GM21360 (cell line): Measurements from ENCODE around the gene SPTLC2.

Experiments
- ATAC-seq: cut with Tn5 transposase; IDR thresholded peaks from one replicate; pipeline ENCODE4 v1.9.1; 2021; ENCODE audit warnings: mild to moderate bottlenecking, moderate library complexity; ENCODE audit not compliant: unreplicated experiment

The SPTLC2 gene

DNA sequence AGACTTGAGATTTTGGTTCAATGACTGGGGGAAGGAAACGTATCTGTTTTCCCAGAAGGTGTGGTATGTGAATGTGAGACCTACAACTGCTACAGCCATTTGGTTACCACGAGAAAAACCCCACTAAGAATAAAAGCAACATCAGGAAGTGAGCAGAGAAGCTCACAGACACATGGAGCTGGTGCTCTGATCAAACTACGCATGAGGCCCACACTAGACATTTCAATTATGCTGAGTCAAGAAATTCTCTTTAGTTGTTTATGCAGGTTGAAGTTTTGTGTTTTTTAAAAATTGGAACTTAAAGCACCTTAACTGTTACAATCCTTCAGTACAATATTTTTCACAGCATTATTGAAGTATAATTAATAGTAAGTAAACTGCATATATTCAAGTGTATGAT is 8.9 kb upstream of the SPTLC2 start:
- no peak for ATAC-seq

DNA sequence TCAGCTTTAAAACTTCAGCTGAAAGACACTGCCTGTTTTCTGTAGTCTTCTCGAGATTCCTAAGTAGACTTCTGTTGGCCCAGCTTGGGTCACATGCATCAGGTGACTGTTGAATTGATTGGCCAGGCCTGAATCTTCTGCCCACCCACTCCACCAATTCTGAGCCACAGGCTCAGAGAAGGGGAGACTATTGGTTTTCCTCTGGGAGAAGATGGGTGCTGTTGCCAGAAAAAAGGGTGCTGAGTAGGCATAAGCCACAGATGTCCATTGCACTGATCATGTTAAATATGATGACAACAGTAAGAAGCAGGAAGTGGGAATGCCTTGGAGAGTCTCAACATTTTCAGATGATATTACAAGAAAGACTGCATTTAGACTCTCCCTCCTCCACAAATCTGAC is 6.8 kb upstream of the SPTLC2 start:
- no peak for ATAC-seq

DNA sequence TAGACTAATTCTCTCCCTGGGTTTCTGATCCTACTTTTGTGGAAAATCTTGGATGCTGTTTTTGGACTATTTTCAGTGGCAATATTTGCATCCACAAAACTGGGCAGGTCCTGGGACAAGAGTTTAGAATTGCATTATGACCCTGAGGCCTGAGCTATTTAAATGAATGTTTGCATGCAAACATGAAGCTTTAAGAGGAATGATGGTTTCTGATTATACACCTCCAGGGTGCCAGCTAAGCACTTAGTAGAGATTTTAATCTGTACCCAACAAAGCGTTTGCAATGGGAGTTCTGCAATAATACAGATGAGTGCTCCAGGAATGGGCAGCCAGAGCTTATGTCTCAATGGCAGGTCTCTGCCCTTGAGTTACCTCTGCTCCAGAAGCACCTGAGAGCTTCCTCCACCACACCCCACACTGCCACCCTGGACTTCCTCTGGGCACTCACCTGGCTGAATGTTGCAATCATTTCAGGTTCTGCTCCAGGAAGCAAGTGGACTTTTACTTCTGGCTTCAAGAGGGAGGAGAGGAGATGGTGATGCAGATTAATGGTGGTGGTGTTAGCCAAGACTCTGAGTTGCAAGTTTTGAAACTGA is 6.0 kb upstream of the SPTLC2 start:
- no peak for ATAC-seq

DNA sequence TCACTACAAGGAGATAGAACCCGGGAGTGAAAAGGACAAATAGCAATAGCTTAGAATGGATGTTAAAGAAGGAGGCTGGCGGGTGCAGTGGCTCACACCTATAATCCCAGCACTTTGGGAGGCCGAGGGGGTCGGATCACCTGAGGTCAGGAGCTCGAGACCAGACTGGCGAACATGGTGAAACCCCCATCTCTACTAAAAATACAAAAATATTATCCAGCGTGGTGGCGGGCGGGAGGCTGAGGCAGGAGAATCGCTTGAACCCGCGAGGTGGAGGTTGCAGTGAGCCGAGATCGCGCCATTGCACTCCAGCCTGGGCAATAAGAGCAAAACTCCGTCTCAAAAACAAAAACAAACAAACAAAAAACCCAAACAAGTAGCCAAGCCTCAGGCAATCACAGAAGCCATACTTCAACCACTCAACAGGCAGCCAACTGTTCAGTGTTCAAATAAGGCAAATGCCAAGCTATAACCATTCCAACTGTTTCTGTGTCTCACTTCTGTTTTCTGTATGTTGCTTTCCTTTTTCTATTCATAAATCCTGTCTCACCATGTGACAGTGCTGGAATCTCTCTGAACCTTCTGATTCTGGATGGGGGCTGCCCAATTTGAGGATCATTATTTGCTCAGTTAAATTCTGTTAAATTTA is 3.9 kb upstream of the SPTLC2 start:
- no peak for ATAC-seq

DNA sequence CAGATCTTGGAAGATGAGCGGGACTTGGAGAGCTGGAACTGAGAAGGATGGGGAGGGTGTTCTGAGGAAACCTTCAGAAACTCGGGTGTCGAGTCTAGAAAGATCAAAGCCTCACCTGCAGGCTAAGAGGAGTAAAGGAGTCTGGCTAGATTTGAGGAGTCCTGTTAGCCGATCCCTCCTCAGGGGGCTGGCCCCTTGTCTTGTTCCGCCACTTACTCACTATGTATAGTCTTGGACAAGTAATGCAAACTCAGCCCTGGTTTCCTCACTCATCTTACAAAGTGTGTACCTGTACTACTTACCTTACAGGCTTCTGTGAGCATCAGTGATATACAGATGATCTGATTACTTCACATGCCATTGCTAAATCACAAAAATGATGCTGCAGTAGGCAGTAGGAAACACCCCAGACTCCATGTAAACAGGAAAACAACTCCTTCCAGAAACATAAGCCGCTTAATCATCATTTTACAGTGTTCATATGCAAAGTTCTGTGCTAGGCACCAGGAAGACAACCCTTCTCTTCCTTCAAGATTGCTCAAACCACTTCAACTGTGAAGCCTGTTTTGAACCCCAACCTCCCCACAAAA is 2.0 kb upstream of the SPTLC2 start:
- ATAC-seq = no peak

DNA sequence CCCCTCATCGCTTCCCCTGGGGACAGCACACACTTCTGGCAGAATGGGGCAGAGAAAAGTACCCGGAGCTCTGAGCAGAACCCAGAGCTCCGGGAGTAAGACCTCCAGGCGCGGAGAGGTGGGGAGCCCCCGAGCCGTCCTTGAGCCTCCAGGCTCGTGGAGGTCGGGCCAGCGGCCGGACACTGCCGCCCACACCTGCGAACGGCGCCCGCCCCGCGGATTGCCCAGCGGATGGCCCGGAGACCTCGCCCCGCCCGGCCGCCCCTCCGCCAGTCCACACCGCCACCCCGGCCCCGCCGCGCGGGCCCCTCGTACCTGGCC is 344 bp downstream of the SPTLC2 start:
- ATAC-seq = peak; percentile 2

DNA sequence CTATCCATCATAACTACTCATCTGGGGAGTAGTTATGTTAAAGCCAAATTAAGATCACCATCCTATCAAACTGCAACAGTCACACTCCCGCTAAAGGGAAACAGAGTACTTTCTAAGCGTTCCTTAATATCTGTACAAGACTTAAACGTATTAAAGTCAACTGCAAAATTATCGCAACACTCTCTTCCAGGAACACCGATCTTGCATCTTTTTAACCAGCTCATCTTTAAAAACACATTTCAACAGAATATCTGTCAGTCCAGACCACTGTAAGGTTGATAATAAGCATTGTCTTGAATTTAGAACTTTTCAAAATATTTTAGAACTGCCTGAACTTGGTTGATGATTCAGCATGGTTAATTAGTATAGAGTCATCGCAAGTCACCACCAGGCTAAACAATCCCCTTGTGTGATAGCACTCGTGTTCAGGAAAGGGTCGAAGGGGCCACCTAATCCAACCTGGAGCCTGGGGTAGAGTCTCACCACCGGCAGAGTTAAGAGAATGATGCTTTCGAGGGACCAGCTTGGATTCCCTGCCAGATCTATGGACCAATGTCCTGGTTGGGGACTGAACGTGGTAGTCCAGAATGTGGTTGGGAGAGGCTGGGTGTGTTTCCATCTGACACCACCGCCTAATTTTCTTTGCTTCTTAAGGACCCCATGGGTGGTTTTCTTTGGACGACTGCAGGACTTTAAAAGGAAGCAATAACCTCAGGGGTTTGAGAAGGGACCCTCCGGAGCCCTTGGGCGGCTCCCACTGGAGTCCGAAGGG is 890 bp downstream of the SPTLC2 start:
- ATAC-seq = no peak

DNA sequence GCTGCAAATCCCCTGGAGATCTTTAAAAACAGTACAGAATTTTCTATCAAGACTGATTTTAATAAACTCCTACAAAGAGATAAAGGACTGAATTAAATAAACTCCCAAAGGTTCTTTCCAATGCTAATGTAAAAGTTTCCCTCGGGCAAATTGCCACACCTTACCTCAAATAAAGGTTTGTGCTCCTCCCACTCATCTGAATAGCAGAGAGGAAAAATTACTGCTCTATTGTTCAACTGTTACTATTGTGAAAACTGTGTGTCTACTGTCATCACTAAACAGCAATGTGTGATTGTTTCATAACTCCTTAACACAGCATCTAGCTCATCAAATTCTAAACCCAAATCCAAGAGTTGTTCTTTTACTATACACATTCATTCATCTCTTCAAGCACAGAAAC is 3.2 kb downstream of the SPTLC2 start:
- no peak for ATAC-seq

DNA sequence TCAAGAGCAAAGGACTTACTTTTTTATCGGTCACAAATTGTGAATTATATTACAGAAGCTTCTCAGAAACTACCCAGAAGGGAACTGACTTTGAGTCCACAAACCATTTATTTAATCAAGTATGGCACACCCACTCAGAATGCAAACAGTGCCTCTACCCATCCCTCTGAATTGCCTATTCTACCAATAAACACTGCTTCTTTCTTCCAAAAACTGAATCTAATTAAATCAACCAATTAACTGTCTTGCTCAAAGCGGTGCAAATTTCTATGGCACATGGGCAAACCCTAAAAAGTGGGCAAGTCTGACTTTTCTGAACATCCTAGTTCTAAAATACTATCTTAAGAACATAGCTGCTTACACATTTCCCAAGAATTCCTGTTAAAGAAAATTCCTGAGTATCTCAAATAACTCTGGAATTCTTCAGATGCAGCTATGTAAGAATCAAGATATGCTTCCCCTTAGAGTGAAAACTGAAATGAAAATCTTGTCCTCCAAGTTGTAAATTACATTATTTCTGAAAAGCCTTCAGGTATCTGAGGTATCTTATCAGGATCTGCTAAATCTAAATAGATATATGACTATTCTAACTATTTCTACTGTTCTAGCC is 4.3 kb downstream of the SPTLC2 start:
- no peak for ATAC-seq

DNA sequence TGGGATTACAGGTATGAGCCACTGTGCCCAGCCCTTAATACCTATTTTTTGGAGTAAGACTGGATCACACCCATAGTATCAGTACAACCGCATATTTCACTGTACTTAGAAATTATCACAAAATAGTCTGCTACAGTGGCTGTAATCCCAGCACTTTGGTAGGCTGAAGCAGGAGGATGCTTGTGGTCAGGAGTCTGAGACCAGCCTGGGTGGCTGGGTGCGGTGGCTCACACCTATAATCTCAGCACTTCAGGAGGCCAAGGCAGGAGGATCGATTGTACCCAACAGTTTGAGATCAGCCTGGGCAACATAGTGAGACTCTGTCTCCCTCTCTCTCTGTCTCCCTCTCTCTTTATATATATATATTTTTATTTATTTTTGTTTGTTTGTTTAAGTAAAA is 5.9 kb downstream of the SPTLC2 start:
- no peak for ATAC-seq

DNA sequence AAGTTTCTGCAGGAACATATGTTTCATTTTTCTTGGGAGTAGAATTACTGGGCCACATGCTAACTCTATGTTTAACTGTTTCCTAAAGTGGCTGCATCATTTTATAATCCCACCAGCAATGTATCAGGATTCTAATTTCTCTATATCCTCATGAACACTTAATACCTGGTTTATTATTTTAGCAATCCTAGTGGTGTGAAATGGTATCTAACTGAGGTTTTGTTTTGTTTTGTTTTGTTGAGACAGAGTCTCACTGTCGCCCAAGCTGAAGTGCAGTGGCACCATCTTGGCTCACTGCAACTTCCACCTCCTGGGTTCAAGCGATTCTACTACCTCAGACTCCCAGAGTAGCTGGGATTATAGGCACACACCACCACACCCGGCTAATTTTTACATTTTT is 6.5 kb downstream of the SPTLC2 start:
- no peak for ATAC-seq

DNA sequence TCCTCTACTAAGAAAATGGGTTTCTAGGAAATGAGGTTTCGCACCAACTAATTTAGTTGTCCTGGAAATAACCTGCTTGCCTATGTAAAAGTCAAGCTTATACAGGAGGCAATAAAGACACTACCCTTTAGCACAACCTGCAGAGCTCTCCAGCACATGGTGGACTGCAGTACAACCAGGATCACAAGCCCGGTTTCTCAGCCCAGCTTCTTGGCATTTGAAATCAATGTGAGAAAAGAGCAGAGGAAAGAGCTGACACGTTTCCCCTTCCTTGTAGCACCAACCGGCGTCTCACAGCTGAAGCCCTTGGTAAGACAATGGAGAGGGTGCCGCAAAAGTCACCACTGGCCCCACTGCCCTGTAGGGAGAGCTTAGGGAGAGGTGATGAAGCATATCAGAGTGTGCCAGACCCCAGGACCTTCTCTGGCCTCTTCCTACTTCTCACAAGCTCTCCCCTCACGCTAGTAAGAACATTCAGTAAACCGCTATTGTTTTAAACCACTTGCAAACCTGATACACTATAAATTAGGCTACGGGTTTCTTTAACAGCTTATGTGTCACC is 8.6 kb downstream of the SPTLC2 start:
- no peak for ATAC-seq

DNA sequence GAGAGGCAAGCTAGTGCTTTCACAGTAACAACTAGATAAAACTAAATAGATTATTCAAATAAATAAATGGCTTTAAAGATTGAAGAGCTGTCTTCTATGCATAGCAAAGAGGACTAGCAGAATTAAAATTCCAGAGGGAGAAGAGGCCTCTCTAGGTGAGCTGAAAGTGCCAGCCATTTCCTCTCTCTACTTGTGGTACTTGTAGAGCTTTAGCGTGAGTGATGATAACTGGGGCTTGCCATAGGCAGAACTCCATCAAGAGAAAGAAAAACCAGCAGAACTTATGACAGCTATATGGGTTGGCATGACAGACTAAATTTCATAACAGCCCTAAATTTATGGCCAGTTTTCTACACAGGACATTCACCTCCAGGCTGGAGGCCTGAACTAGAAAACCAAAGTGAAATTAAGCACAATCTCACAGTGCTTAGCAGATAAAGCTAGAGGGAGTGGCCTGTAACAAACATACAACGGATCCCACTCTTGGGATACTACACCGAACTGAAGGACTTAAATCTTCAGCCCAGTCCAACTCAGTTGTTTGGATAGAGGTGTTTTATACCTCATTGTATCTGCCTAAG is 11.0 kb downstream of the SPTLC2 start:
- ATAC-seq = no peak

DNA sequence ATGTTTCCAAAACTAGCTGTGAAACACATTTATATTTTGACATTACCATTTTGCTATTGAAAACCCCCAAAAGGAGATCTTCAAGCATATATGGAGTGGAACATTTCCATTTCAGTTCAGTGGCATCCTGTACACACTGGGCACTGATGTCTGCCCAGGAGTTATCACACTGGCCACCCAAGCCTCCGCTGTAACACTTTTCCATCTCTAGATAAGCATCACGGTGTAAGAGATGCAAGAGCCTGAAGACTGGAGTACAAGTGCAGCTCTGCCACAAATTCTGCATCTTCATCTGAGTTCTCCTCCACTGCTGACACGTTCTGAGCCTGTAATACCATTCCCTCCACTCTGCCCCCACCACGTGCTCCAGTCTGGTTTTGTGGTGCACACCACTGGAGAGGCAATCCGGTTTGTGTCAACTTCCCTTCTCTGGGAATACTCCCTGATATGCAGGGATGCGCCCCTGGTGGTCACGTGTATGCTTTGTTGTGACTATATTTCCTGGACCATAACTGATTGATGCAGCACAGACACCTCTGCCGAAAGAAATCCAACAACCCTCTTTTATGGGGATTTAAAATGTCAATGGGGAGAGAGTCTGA is 12.7 kb downstream of the SPTLC2 start:
- no peak for ATAC-seq

DNA sequence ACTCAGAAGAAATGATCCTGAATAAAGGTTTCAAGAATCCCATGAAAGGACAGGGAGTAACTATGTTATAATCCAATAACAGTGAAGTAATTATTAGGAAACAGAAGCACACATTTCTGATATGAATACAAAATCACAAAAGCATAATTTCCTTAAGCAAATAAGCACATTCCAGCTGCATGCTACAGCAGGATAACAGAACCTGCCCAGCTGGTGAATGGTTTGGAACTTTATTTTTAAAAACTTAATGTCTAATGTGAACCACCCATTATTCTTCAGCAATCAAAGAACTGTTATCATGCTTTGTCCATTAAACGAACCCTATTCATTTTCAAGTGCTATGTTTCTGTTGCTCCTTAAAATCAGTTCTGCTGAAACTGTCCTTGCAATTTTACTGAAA is 13.4 kb downstream of the SPTLC2 start:
- no peak for ATAC-seq

DNA sequence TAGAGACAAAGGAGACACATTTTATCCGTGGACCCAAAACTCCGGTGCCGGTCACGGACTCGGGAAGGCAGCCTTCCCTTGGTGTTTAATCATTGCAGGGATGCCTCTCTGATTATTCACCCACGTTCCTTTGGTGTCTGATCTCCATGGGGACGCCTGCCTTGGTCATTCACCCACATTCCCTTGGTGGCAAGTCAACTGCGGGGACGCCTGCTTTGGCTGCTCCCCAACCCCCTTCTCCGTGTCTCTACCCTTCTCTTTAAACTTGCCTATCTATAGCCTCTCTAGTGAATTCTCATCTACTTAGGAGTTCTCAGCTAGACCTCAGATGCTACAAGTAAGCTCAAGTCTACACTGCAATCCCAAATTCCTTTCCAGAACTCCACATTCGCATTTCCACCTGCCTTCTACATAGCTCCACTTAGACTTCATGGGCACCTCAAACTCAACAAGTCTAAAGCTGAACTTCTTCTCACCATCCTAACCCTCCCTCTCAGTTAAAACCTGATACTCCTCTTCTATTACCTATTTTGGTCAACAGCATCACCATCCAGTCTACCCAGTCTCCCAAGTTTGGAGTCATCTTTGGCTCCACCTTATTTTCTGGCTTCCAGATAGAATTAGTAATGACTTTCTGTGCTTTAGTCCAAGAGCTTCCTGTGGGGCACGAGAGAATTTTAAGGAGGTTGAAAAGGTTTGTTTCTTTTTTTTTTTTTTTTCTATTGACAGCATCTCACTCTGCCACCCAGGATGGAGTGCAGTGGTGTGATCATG is 14.4 kb downstream of the SPTLC2 start:
- no peak for ATAC-seq

DNA sequence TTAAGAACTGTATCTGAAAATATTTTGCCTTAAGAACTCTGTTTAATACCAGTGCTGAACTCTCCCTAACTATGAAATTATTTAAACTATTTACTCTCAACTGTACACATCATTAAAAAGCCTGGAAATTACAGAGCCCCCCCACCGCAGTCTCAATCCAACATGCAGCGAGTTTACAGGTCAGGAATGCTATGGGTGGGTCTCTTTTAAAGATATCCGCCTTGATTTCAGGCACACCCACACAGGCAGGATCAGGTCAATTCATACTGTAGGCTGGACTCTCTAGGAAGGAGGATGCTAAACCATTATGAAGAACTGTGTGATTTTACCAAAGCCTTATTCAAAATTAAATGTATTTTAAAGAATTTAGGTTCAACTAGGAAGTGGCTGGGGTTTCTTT is 16.5 kb downstream of the SPTLC2 start:
- ATAC-seq = no peak

DNA sequence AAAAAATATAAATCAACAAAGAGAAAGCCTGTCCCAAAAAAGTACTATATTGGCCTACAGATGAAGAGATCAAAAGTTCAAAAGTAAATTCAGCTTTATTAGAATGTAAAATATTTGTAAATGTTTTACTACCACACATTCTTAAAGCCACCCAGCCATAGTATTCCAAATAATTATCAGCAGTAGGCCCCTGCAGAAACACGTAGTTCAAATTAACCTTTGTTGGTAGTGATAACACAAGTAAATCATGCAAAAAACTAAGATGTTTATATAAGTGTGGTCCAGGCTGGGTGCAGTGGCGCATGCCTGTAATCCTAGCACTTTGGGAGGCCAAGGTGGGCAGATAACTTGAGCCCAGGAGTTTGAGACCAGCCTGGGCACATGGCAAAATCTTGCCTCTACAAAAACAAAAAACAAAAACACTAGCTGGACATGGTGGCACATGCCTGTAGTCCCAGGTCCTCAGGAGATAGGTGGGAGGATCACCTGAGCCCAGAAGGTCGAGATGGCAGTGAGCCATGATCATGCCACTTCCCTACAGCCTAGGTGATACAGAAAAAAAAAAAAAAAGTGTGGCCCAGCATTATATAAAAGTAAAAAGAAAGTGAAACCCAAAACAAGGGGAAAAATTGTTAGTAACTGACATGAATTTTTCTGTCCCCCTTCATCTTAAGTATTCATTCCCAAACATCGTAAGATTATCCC is 17.9 kb downstream of the SPTLC2 start:
- ATAC-seq = no peak

DNA sequence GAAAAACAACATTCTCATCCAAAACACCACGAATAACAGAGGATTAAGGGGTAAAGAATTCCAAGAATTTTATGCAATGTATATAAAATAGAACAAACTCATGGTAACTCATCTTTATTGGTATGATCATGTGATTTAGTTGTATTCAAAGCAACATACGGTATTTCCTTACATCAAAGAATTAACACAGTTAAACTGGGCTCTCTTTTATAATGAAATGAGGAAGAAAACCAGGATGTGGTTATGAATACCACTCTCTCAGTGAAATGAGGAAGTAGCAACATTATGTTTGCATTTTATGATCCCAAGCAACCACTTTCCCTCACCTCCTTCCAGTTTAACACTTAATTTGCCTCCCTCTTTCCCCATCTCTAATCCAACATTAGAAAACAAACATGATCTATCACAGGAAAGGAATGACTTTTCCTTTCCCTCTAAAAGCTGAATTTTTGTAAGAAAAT is 22.9 kb downstream of the SPTLC2 start:
- ATAC-seq = peak; percentile 55
